NOMO-1 (cell line): ENCODE data around the gene TSKS.
"Not testable (repeated sequence)": the region's sequence is repeated elsewhere in the genome, so short reads cannot be mapped to it uniquely, and the experiment has no call there.

Source experiments
- DNase-seq, 2 experiments: peaks; one replicate each; lab custom pipeline; 2025; ENCODE audit not compliant: unreplicated experiment in 2 of 2; lab: John Stamatoyannopoulos, UW

Gene TSKS

GRCh38 chr19:49727217-49728030, 35.7 kb downstream of the TSKS start:
- DNase-seq = no peak

GRCh38 chr19:49719420-49719819, 43.7 kb downstream of the TSKS start:
- DNase-seq = not testable (repeated sequence)

GRCh38 chr19:49718991-49719390, 44.1 kb downstream of the TSKS start:
- no peak for DNase-seq

- no peak for DNase-seq
Observed at GRCh38 chr19:49718511-49718910, 44.6 kb downstream of the TSKS start.

GRCh38 chr19:49716154-49716553, 47.0 kb downstream of the TSKS start:
- DNase-seq = no peak

GRCh38 chr19:49713236-49713845, 49.8 kb downstream of the TSKS start:
- no peak for DNase-seq

GRCh38 chr19:49712397-49712859, 50.7 kb downstream of the TSKS start:
- DNase-seq = peak in 1 of 2 experiments; percentile 30

GRCh38 chr19:49710372-49710951, 52.6 kb downstream of the TSKS start:
- DNase-seq = no peak

GRCh38 chr19:49705919-49706318, 57.2 kb downstream of the TSKS start:
- DNase-seq = no peak

- no peak for DNase-seq
Observed at GRCh38 chr19:49704888-49705642, 58.0 kb downstream of the TSKS start.

GRCh38 chr19:49701271-49701786, 61.8 kb downstream of the TSKS start:
- DNase-seq = no peak

- no peak for DNase-seq
Observed at GRCh38 chr19:49700563-49700962, 62.5 kb downstream of the TSKS start.

- no peak for DNase-seq
Observed at GRCh38 chr19:49699364-49699763, 63.7 kb downstream of the TSKS start.

GRCh38 chr19:49696865-49697264, 66.2 kb downstream of the TSKS start:
- DNase-seq = no peak

- no peak for DNase-seq
Observed at GRCh38 chr19:49696115-49696514, 67.0 kb downstream of the TSKS start.

- DNase-seq = no peak
Observed at GRCh38 chr19:49692147-49692506, 71.0 kb downstream of the TSKS start.

GRCh38 chr19:49691243-49692146, 71.6 kb downstream of the TSKS start:
- DNase-seq = no peak

GRCh38 chr19:49690656-49691242, 72.4 kb downstream of the TSKS start, which contains the start of gene CPT1C:
Gene CPT1C (plus strand): TSS chr19:49691116. CDS start chr19:49692253, 1,137 bp downstream.
- no peak for DNase-seq

- no peak for DNase-seq
Observed at GRCh38 chr19:49690079-49690655, 72.9 kb downstream of the TSKS start.
